Left lung (tissue), 14 donors: ENCODE results near the gene DCAF11. TPM values are rescaled to one million over a fixed set of nuclear protein-coding genes. Genes with fewer than 3 reads are reported as not detected.

Source experiments
- ATAC-seq: fragments of 200-7000 bp; cut with Tn5 transposase; one replicate; pipeline ENCODE4 v1.9.1; 2020; ENCODE audit warnings: moderate library complexity
- DNase-seq, 4 donors: peaks; one replicate each; pipeline ENCODE4 v3.0.0-alpha.2; 2013 to 2020
- H3K27ac ChIP-seq, 2 donors: fragments of 200-600 bp; sonication (generic) in 1 of 2; one replicate each; pipeline versions ENCODE4 v1.5.0 to v1.8.0; 2020 to 2021
- H3K27me3 ChIP-seq, 2 donors: fragments of 200-600 bp; sonication (generic) in 1 of 2; one replicate each; pipeline versions ENCODE4 v1.5.0 to v1.8.0; 2020 to 2021
- H3K36me3 ChIP-seq, 2 donors: fragments of 200-600 bp; sonication (generic) in 1 of 2; one replicate each; pipeline versions ENCODE4 v1.5.0 to v1.8.0; 2020 to 2021
- H3K4me1 ChIP-seq, 2 donors: fragments of 200-600 bp; one replicate each; pipeline ENCODE4 v1.8.0; 2021
- H3K4me3 ChIP-seq, 2 donors: fragments of 200-600 bp; sonication (generic) in 1 of 2; one replicate each; pipeline versions ENCODE4 v1.5.0 to v1.8.0; 2020 to 2021; ENCODE audit warnings: mild to moderate bottlenecking in 1 of 2
- H3K9me3 ChIP-seq, 2 donors: fragments of 200-600 bp; sonication (generic) in 1 of 2; one replicate each; pipeline versions ENCODE4 v1.5.0 to v1.8.0; 2020 to 2021
- intact Hi-C, 2 donors: fragments of 100-400 bp; cut with DNase I; formaldehyde crosslinking; loops; one replicate each; pipeline versions ENCODE4 v1.11.2 to v1.14.2; 2022
- long read RNA-seq, 12 donors: library from polyadenylated mRNA in 2 of 12; unstranded in 2 of 12; transcript quantifications; one replicate each; pipeline ENCODE4 v2.0.0 and lab custom pipeline, GENCODE V29; 2019 to 2026
- polyA plus RNA-seq, 6 donors: library from polyadenylated mRNA; unstranded; fragments of 120-200 nt; gene quantifications; one replicate each; pipeline ENCODE4 v1.2.1, GENCODE V29; 2013; ENCODE audit not compliant: insufficient read length in 6 of 6
- total RNA-seq, 2 donors: library from RNA; stranded (reverse); fragmentation: NEBNext Ultra II Directional; extraction: Animal tissue kit (Norgen Biotek cat#: 25700); gene quantifications; one replicate each; pipeline ENCODE4 v1.2.1, GENCODE V29; 2021
- TF ChIP-seq, protein P1 (sequence below), 2 donors: fragments of 200-600 bp; sonication (generic) in 1 of 2; IDR thresholded peaks; one replicate each; pipeline versions ENCODE4 v1.5.0 to v1.8.0; 2021; ENCODE audit warnings: antibody characterized with exemption in 2 of 2
- donor health status: DM: no; HTN: yes; CAD: no.
- donor health status: DM: no; HTN: no; CAD: no.

DCAF11 gene
- 10 to 100 TPM; 56.4 to 65.1 TPM for total RNA-seq
- polyA plus RNA-seq = 10 to 100 TPM; 60.6 to 76.3 (median 67.6) TPM
- long read RNA-seq, donor 1, full-length matches to known transcripts = 2 of 9 reads
- long read RNA-seq, donor 1, partial matches to known transcripts = 7 of 9 reads
- long read RNA-seq, donor 1, other reads (novel, unspliced or antisense) = 0 of 9 reads
- long read RNA-seq, donor 2, full-length matches to known transcripts = 4 of 4 reads
- long read RNA-seq, donor 2, partial matches to known transcripts = 0 of 4 reads
- long read RNA-seq, donor 2, other reads (novel, unspliced or antisense) = 0 of 4 reads
- long read RNA-seq, donor 3, full-length matches to known transcripts = 7 of 19 reads
- long read RNA-seq, donor 3, partial matches to known transcripts = 12 of 19 reads
- long read RNA-seq, donor 3, other reads (novel, unspliced or antisense) = 0 of 19 reads
- long read RNA-seq, donor 4, full-length matches to known transcripts = 6 of 11 reads
- long read RNA-seq, donor 4, partial matches to known transcripts = 5 of 11 reads
- long read RNA-seq, donor 4, other reads (novel, unspliced or antisense) = 0 of 11 reads
- long read RNA-seq, donor 5, full-length matches to known transcripts = 10 of 15 reads
- long read RNA-seq, donor 5, partial matches to known transcripts = 5 of 15 reads
- long read RNA-seq, donor 5, other reads (novel, unspliced or antisense) = 0 of 15 reads
- long read RNA-seq, donor 6, full-length matches to known transcripts = 5 of 24 reads
- long read RNA-seq, donor 6, partial matches to known transcripts = 19 of 24 reads
- long read RNA-seq, donor 6, other reads (novel, unspliced or antisense) = 0 of 24 reads
- long read RNA-seq, donor 7, full-length matches to known transcripts = 8 of 8 reads
- long read RNA-seq, donor 7, partial matches to known transcripts = 0 of 8 reads
- long read RNA-seq, donor 7, other reads (novel, unspliced or antisense) = 0 of 8 reads
- long read RNA-seq, donor 8, full-length matches to known transcripts = 5 of 11 reads
- long read RNA-seq, donor 8, partial matches to known transcripts = 6 of 11 reads
- long read RNA-seq, donor 8, other reads (novel, unspliced or antisense) = 0 of 11 reads
- long read RNA-seq, donor 9 = 0 reads
- long read RNA-seq, donor 10, partial matches to known transcripts = 0 of 4 reads
- long read RNA-seq, donor 10, other reads (novel, unspliced or antisense) = 0 of 4 reads
- long read RNA-seq, donor 11, full-length matches to known transcripts = 11 of 11 reads
- long read RNA-seq, donor 11, partial matches to known transcripts = 0 of 11 reads
- long read RNA-seq, donor 11, other reads (novel, unspliced or antisense) = 0 of 11 reads
- long read RNA-seq, donor 12, full-length matches to known transcripts = 2 of 2 reads
- long read RNA-seq, donor 12, partial matches to known transcripts = 0 of 2 reads
- long read RNA-seq, donor 12, other reads (novel, unspliced or antisense) = 0 of 2 reads

DNA sequence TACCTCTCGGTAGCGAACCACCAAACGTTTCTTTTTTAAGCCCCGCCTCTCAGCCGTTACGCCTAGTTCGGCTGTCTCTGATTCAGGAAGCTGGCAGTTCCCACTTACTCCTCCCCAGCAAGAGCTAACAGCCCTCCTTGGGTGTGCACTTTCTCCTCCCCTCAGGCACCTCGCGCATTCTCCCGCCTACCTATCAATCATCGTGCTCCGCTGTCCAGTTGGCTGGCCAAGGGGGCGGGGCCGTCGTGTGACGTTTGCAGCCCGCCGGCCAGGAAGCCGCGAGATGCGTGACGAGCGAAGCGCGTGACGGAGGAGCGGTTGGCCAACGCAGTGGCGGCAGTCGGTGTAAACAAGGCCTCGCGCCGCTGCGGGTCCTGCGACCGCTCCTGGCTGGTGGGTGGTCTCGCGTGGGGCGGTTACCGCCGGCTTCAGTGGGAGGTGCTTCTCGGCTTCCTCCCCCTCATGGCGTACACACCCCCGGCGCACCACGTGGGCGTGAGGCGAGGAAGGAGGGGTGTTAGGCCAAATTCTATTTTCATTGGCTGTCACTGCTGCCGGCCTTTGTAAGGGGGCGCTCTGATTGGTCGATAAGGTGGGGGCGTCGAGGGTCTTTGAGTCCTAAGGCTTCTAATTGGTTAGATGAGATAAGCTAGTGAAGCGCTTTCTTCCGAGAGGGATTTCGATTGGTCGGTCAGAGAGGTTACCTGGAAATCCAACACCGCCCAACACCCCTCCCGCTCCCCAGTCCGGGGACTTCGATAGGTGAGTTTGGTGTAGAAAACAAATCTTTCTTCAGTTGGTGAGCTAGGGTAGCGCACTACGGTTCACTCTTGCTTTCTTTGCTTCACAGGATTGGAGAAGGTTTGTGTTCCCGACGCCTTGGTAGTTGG lies at the start of gene DCAF11, which contains the start of gene NRL:
DCAF11 (plus strand) TSS at position 246 of the 890 bp plus-strand sequence. CDS start 818 bp downstream, outside the sequence.
NRL (minus strand) TSS at position 418 of the 890 bp plus-strand sequence. CDS start 32,101 bp downstream, outside the sequence.
- H3K4me1 ChIP-seq = peaks cover 6 to 30% of the 10 kb centered on the region in 2 donors
- intact Hi-C loops = no loop called here
- no peaks in the 10 kb centered on the region for H3K9me3 ChIP-seq
- no peaks in the 10 kb centered on the region for H3K27me3 ChIP-seq
- peaks cover 0 to 29% of the 10 kb centered on the region in 2 donors for H3K36me3 ChIP-seq
- DNase-seq (peak; percentile 97 to 100 (median 99)), ATAC-seq (peak; percentile 93)
- peak within 1 kb of the TSS; percentile 99 to 100 for H3K27ac ChIP-seq
- peak within 1 kb of the TSS; percentile 60 to 88 for H3K4me3 ChIP-seq
- TF ChIP-seq, protein P1, sequence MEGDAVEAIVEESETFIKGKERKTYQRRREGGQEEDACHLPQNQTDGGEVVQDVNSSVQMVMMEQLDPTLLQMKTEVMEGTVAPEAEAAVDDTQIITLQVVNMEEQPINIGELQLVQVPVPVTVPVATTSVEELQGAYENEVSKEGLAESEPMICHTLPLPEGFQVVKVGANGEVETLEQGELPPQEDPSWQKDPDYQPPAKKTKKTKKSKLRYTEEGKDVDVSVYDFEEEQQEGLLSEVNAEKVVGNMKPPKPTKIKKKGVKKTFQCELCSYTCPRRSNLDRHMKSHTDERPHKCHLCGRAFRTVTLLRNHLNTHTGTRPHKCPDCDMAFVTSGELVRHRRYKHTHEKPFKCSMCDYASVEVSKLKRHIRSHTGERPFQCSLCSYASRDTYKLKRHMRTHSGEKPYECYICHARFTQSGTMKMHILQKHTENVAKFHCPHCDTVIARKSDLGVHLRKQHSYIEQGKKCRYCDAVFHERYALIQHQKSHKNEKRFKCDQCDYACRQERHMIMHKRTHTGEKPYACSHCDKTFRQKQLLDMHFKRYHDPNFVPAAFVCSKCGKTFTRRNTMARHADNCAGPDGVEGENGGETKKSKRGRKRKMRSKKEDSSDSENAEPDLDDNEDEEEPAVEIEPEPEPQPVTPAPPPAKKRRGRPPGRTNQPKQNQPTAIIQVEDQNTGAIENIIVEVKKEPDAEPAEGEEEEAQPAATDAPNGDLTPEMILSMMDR (IDR thresholded peaks at IDR 0.05) = no peak

DNA sequence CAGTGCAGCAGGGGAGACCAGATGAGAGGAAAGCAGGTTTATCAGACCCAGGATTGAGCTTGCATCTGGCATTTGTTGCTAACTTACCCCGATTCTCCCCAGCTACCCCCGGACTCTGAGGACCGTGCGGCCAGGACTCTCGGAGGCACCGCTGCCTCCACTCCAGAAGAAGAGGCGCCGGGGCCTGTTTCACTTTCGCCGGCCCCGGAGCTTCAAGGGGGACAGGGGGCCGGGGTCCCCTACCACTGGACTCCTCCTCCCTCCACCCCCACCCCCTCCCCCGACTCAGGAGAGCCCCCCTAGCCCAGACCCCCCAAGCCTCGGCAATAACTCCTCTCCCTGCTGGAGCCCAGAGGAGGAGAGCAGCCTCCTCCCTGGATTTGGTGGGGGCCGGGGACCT lies 49.7 kb upstream of the DCAF11 start:
- Histone ChIP-seq H3K27ac (no peak overlapping the region), H3K4me3 (no peak overlapping the region), H3K27me3 (no peaks in the 10 kb centered on the region), H3K9me3 (no peaks in the 10 kb centered on the region), H3K36me3 (no peaks in the 10 kb centered on the region), H3K4me1 (no peaks in the 10 kb centered on the region)
- ATAC-seq = no peak
- intact Hi-C loops = no loop called here
- peak in 2 of 4 donors; percentile 15 to 58 for DNase-seq
- TF ChIP-seq, protein P1 (IDR thresholded peaks at IDR 0.05) = no peak

DNA sequence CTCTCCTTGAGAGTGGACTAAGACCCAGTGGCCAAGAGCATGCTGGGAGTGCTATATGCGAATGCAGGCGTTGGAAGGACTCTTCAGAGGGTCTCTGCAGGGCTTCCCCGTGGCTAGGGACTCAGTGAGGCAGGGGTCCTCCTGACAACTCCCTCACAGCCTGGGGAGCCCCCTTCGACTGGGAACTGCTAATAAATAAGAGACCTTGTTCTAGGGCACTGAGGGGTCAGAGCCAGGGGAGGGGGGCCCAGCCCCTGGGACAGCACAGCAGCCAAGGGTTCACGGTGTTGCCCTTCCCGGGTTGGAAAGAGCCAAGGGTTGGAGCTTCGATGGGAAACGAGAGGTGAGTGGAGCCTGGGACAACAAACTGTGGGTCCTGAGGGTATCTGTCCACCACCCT lies 49.2 kb upstream of the DCAF11 start:
- Histone ChIP-seq H3K9me3 (no peaks in the 10 kb centered on the region), H3K4me3 (no peak overlapping the region), H3K27ac (no peak overlapping the region), H3K27me3 (no peaks in the 10 kb centered on the region), H3K36me3 (no peaks in the 10 kb centered on the region), H3K4me1 (no peaks in the 10 kb centered on the region)
- DNase-seq = peak in 2 of 4 donors; percentile 24 to 64
- ATAC-seq = no peak
- TF ChIP-seq, protein P1 (IDR thresholded peaks at IDR 0.05) = no peak
- intact Hi-C loops = no loop called here

DNA sequence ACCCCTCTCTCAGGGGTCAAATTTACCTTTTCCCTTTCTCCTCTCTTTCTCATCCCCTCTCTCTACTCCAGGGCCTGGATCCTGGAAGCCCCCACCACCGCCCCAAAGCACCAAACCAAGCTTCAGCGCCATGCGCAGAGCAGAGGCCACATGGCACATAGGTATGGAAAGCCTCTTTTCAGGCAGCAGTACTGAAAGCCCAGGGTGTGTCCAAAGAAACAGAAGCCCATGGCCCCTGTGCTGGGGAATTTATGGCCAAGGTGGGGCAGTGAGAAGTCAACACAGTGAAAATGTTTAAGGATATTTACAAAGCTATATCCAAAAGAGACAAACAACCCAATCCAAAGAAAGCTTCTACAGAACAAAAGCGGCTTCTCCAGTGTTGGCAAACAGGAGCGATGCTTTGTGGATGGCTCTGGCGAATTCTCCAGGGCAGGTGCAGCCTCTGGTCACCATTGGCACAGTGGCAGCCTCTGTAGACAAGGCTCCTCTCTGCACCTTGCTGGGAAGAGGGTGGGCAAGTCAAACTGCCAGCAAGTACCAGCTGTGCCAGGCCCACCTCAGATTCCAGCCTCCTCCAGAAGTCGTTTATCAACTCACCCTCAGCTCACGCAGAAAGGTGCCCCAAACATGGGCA lies 48.0 kb upstream of the DCAF11 start:
- Histone ChIP-seq H3K4me1 (no peaks in the 10 kb centered on the region), H3K36me3 (no peaks in the 10 kb centered on the region), H3K27ac (no peak overlapping the region), H3K9me3 (no peaks in the 10 kb centered on the region), H3K4me3 (no peak overlapping the region), H3K27me3 (peaks cover 0 to 5% of the 10 kb centered on the region in 2 donors)
- no peak for ATAC-seq
- DNase-seq = peak in 1 of 4 donors; percentile 34
- intact Hi-C loops = no loop called here
- TF ChIP-seq, protein P1 (IDR thresholded peaks at IDR 0.05) = no peak
